Measurements from ENCODE around the gene PROX1.

DNA sequence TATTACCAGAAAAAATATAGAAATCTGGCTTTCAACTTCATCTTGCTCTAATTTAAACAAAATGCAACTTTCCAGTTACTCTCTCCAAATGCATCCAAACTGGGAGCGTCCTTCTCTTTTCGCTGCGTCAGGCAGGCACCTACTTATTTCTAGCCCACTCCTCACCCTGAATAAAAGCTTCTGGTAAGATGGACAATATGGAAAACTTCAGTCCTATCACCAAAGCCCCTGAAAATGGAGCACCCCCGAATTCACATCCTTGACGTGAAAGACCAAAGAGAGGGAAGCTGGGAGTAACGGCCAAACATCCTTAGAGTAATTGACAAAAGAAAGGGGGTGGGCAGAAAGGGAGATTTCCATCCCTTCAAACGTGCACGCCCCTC lies 5.5 kb upstream of the PROX1 start:
- TF ChIP-seq, protein P1, sequence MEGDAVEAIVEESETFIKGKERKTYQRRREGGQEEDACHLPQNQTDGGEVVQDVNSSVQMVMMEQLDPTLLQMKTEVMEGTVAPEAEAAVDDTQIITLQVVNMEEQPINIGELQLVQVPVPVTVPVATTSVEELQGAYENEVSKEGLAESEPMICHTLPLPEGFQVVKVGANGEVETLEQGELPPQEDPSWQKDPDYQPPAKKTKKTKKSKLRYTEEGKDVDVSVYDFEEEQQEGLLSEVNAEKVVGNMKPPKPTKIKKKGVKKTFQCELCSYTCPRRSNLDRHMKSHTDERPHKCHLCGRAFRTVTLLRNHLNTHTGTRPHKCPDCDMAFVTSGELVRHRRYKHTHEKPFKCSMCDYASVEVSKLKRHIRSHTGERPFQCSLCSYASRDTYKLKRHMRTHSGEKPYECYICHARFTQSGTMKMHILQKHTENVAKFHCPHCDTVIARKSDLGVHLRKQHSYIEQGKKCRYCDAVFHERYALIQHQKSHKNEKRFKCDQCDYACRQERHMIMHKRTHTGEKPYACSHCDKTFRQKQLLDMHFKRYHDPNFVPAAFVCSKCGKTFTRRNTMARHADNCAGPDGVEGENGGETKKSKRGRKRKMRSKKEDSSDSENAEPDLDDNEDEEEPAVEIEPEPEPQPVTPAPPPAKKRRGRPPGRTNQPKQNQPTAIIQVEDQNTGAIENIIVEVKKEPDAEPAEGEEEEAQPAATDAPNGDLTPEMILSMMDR (IDR thresholded peaks at IDR 0.05): no peak
- TF ChIP-seq EZH2 (IDR thresholded peaks at IDR 0.05; ENCODE audit: borderline replicate concordance, insufficient read depth, low read depth, low read length, poor library complexity, severe bottlenecking): no peak

All from B cell (primary cell).